Astrocyte (in vitro differentiated cells and primary cell): ENCODE measurements around the gene MMP21.

ENCODE experiments used
- EZH2 ChIP-seq: IDR thresholded peaks from 2 replicates; pipeline ENCODE4 v1.6.1; 2012; ENCODE audit warnings: mild to moderate bottlenecking, low read length, inconsistent platforms; ENCODE audit not compliant: insufficient read depth
- TF ChIP-seq, protein P1 (sequence below): IDR thresholded peaks from 2 replicates; pipeline ENCODE4 v1.5.1; 2011; ENCODE audit warnings: low read depth, mild to moderate bottlenecking, inconsistent platforms, low read length, moderate library complexity; ENCODE audit not compliant: insufficient read depth

DNA sequence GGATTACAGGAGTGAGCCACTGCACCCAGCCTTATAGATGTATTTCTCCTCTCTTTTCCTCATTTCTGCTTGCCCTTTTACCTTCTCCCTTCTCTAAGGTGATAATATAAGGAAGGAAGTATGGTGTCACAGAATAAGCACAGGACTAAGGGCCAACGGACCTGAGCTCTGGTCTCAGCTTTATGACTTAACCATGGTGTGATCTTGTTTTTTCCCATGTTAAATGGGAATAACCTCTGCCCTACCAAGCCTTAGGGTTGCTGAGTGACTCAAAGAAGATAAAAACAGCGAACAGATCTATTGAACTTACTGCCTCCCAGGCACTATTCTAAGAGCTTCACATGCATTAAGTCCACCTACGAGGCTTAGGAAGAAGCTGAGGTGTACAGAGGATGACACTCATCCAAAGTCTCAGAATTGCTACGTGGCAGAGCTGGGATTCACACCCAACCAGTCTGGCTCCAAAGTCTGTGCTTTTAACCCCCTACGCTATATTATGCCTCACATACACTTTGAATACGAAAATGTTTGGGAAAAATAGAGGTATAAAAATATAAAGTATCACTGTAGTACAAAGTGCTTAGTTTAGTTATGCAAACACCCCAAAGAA lies 41.8 kb upstream of the MMP21 start:
- TF ChIP-seq, protein P1, sequence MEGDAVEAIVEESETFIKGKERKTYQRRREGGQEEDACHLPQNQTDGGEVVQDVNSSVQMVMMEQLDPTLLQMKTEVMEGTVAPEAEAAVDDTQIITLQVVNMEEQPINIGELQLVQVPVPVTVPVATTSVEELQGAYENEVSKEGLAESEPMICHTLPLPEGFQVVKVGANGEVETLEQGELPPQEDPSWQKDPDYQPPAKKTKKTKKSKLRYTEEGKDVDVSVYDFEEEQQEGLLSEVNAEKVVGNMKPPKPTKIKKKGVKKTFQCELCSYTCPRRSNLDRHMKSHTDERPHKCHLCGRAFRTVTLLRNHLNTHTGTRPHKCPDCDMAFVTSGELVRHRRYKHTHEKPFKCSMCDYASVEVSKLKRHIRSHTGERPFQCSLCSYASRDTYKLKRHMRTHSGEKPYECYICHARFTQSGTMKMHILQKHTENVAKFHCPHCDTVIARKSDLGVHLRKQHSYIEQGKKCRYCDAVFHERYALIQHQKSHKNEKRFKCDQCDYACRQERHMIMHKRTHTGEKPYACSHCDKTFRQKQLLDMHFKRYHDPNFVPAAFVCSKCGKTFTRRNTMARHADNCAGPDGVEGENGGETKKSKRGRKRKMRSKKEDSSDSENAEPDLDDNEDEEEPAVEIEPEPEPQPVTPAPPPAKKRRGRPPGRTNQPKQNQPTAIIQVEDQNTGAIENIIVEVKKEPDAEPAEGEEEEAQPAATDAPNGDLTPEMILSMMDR: no peak
- no peak for TF ChIP-seq EZH2
